G401 (cell line): ENCODE results near the gene MCM9. TPM values are rescaled to one million over a fixed set of nuclear protein-coding genes. Genes with fewer than 3 reads are reported as not detected.
"Not testable (repeated sequence)": the region's sequence is repeated elsewhere in the genome, so short reads cannot be mapped to it uniquely, and the experiment has no call there.

Source experiments
- DNase-seq: peaks from one replicate; pipeline ENCODE4 v3.0.0-alpha.2; 2015; ENCODE audit warnings: low spot score
- in situ Hi-C: cut with HindIII; loops from 2 replicates; pipeline ENCODE4 v1.10.0; 2016; ENCODE audit warnings: low sequenced_read_pairs, mixed read lengths
- total RNA-seq: library from RNA; depleted of rRNA; stranded (reverse); fragments of >200 nt; shearing (Covaris generic); gene quantifications from 2 replicates; pipeline ENCODE4 v1.2.3, GENCODE V29; 2014

Gene MCM9
- total RNA-seq, 1 experiment from 2014 or later: 12.5 TPM

DNA sequence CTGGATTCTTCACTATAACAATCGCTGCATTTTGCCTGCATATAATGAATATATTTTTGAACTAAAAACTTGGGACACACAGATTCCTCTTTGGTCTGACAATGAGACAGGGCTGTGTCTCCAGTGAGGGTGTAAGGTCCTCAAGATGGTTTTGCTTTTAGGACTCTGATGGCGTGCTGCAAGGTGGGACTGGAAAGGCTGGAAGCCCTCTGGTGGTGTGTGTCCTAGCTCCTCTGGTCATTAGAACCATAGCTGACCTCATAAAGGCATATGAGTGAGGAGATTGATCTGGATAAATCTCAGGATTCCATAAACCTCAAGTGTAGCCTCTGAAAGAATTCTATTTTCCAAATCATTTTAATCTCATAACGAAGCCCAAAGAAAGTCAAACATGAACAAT lies 149.4 kb downstream of the MCM9 start:
- DNase-seq: no peak
- in situ Hi-C loops: no loop called here

DNA sequence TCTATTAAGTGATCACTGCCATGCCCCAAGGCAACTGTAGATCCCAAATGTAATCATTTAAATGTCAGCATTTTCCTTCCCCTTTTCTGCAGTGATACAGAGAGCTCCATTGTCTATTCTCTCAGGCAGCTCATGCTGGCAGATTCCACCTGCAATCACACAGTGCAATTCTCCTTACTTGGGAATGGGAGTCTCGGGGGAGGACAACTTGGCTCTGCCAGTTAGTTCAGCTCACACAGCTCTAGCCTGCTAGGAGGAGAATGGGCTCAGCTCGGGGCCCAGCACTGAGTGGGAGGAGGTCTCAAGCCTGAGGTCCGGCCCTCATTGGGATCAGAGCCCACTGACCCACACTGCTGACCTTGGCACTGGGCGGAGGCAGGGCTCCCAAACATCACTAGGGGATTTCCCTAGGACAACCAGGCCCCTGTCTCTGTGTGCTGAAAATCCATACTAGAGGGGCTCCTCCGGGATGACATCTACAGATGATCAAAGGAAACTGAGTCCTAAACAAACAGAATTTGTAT lies 150.3 kb downstream of the MCM9 start:
- peak; percentile 46 for DNase-seq

DNA sequence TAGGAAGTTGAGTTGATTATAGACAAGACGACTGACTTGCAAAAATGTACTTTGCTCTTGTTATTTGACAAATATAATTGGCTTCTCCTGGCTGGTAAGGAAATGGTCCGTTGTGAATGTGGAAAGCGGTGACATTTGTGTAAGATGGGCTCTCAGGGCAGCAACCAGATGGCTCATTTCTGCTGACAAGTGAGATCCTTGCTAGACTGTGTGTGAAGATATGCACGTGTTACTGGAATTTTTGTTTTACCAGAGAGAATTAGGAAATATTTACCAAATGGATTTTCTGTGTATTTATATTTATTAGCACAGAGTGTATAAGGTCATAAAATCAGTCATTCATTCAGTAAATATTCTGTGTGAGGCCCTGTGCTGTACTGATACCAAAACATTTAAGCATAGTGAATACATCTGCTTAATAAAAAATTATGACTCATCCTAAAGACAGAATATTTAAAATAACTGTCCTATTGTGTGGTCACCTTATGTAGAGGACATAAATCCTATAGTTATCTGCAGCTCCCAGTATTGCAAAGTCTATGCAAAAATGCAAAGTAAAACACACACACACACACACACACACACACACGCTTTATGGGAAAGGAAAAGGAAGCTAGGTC lies 150.9 kb downstream of the MCM9 start:
- DNase-seq: peak; percentile 79
- in situ Hi-C loops: no loop called here

More for the DNA sequence above, 150.3 kb downstream of the MCM9 start:
- in situ Hi-C loops: no loop called here

DNA sequence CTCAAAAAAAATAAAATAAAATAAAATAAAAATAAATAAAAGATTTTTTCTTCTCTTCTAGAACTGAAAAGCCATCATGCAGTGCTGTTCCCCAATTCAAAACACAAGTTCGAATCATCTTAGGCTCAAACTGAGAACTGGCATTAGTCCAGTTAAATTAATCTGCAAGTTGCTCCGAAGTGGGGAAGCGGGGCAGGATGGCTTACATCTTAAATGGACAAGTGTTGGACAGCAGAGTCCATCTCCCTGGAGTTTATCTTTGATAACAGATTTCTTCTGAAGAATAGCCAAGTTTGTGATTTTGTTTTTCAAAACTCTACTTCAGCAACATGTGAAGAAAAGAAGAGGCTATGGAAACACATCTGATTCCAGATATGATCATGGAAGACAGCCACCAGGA lies 152.3 kb downstream of the MCM9 start:
- in situ Hi-C loops: no loop called here
- peak; percentile 10 for DNase-seq

DNA sequence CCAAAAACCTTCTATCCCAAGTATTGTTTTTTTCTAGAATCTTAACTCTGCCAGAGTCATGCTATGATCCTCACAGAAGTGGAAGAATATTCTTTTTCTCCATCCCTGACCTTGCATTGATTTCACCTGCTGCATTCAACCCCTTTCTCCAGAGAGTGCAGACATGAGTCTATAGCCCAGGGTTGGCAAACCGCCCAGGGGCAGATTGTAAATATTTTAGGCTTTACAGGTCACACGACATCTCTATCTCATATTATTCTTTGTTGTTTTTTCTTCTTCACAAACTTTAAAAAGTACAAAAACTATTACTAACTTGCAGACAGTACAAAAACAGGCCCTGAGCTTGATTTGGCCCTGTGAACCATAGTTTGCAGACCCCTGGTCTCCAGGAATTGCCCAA lies 153.1 kb downstream of the MCM9 start:
- in situ Hi-C loops: no loop called here
- no peak for DNase-seq

DNA sequence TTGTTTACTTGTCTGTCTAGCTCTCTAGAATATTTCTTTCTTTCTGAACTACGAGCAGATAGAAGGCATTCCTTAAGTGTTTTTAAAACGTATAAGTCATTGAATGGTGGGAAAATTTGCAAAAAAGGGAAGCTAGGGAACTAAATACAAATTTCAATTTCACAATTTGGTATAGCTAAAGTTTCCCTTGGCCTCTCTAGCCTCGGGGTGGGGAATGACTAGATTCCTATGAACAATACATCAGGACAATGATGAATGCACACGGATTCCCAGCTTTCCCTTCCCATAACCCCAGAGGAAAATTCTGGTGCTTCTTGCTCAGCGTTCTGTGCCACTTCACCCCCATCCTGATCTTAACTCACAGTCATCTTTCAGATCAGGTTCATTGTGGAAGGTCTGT lies 154.3 kb downstream of the MCM9 start:
- no peak for DNase-seq
- in situ Hi-C loops: no loop called here

DNA sequence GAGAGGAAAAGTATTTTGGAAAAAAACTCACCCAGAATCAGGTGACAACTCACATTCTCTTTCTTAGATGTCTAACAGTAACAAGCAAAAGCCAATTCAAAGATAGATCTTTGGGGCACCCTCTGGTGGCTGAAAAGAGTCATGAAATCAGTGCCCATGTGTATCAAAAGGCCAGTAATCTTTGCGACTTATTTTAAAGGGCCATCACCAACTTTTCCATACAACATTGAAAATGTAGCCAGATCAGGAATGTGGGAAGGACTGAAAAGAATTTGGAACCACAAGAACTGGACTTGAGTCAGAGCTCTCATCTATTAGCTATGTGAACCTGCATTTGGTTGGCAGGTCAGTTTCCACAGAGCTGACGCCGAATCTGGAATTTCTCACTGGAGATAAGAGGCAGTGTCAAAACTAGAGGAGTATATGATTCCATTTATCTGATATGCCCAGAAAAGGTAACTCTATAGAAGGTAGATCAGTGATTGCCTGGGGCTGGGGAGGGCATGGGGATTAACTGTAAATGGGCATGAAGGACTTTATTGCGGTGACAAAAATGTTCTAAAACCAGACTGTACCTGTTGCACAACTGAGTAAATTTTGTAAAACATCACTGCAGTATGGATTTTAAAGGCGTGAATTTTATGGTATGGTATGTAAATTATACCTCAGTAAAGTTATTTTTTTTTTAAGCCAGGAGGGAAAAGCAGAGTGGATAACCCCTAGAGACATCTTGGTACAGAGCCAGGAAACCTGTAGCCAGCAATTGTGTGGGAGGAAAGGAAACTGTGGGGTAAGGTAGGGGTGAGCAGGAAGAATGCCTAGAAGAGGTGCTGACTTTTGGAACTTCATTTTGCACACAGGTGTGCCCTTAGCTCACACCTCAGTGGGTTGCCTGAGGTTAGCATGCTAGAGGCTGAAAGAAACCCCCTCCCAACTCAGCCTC lies 158.1 kb downstream of the MCM9 start:
- DNase-seq: peak; percentile 92
- in situ Hi-C loops: no loop called here

DNA sequence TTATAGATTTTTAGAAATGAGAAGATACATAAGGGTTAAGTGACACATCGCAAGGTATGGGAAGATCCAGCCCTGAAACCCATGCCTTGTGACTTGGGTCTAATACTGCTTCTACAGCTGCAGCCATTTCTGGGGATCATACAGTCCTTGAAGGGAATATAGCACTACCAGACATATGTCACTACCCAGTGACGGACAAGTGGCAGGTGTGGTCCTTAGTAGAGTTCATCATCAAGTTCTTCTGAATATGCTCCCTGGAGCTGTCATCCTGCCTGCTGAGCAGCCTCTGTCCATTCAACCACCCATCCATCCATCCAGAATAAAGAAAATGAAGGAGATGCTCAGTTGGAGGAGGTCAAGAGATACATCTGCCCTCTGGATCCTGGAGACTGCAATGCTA lies 159.6 kb downstream of the MCM9 start:
- in situ Hi-C loops: no loop called here

DNA sequence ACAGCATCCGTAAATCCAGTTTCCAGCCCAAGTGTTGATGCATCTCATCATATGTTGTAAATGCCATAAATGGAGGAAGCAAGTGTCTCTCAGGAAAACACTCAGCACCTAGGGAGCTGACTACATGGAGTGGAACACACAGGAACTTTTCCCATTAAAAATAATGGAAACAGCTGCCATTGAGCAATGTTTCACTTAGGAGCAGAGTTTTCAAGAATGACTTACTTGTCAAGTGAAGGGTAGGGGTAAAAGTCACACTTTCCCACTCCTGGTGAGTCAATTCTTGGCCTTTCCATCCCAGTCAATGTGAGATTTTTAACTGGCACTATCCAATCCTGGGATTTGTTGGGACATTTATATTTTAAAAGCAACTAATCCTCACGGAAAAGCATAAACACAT lies 160.4 kb downstream of the MCM9 start:
- no peak for DNase-seq
- in situ Hi-C loops: no loop called here

More for the DNA sequence above, 159.6 kb downstream of the MCM9 start:
- DNase-seq: no peak

DNA sequence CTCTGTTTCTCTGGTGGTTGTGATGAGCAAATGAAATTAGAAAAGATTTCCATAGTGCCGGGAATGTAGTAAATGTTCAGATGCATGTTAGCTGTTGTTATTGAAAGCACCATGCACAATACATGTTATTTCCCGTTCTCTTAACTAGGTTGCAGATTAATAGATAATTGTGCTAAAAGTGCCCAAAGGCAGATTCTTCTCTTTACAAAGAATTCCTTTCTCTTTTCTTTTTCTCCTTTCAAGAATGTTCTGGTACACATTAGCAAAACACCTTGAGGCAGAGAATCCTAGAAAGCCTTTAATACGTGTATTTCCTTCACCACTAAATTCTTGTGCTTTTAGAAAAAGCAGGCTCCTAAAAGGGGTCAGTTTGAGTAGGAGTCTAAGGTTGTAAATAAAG lies 162.1 kb downstream of the MCM9 start:
- in situ Hi-C loops: no loop called here
- DNase-seq: no peak

DNA sequence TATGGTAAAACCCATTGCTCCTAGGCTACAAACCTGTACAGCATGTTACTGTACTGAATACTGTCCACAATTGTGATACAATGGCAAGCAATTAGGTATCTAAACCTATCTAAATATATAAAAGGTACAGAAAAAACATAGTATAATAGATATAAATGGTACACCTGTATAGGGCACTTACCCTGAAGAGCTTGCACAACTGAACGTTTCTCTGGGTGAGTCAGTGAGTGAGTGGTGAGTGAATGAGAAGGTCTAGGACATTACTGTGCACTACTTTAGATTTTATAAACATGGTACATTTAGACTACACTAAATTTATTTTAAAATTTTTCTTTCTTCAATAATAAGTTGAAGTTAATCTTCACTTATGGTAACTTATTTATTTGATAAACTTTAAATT lies 163.7 kb downstream of the MCM9 start:
- no peak for DNase-seq
- in situ Hi-C loops: no loop called here

DNA sequence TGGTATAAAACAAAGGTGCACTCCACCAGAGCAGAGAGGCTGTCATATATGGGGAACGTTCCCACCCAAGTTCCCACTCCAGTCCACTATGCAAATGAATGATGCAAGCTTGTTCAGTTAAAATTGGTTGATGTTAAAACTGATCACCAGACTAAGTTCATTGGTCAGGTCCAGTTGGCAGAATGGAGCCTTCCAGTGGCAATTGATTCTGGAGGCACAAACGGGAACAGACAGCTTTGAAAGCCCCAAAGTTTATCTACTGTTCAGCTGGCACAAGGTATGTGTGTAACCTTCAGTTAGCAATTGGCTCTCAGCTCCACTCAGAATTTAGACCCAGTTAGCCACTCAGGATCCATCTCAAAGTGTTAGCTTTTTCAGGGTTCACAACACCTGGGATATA lies 164.1 kb downstream of the MCM9 start:
- no peak for DNase-seq
- in situ Hi-C loops: no loop called here

DNA sequence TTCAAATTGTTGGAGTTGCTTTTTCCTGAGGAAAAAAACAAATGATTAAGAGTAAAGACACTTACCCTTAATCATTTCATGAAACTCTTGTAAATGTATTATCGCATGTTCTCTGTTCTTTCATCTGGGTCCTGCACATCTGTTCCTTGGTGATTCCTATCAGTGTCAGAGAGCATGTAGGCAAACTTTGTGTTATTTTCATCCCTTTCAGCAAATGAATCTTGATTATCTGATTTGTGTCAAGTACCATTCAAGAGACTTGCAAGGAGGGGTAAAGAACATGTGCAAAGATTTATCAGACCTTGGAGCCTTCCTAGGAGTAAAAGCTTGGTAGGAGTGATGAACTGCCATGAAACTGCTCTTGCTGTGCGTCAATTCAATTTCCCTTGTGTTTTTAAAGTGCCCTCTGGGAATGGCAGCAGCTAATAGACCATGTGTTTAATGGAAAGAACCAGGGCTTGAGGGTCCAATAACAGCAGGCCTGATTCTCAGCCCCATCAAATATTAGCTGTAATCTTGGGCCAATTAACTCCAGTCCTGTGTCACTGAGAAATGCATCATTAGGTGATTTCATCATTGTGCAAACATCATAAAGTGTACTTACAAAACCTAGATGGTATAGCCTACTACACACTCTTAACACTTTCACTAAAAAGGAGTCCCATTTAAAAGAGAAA lies 164.7 kb downstream of the MCM9 start:
- in situ Hi-C loops: no loop called here
- DNase-seq: no peak

DNA sequence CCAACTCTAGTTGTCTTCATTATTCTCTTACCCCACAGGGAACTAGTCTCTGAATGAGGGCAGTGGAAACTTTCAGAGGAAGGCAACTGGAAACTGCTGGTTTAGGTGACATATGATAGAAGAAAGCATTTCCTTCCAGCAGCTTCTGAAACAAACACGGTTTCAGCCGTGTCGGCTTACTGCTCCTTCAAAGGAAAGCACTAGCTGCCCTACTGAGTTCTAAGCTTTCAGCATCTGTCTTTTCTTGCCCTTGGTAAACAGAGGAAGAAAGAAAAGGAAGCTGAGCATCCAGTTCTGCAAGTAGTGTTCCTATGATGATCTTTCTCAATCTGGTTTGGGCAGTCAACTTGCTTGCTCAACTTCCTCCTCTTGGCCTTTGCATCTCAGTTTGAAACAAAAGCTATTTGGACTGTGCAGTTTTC lies 166.0 kb downstream of the MCM9 start:
- in situ Hi-C loops: no loop called here
- no peak for DNase-seq

DNA sequence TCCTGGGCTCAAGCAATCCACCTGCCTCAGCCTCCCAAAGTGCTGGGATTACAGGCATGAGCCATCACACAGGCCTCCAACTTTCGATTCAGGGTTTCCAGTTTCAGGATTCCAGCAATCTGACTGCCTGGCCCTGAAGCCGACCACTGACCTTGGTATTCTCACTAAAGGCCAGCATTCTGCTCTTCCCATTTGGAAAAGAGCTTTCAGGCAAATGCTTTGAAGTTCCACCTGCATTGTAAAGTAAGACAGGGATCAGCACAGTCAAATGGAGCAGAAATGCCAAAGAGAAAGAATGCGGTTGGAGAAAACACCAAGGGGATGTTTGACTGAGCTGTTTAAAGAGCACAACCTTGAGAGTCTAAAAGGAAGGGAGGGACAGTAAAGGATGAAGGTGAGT lies 166.5 kb downstream of the MCM9 start:
- DNase-seq: no peak
- in situ Hi-C loops: no loop called here

DNA sequence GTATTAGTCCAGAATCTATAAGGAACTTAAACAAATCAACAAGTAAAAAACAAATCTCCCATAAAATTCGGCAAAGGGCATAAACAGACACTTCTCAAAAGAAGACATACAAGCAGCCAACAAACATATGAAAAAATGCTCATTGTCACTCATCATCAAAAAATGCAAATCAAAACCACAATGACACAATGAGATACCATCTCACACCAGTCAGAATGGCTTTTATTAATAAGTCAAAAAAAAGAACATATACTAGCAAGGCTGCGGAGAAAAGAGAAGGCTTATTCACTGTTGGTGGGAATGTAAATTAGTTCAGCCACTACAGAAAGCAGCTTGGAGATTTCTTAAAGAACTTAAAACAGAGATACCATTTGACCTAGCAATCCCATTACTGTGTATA lies 169.6 kb downstream of the MCM9 start:
- DNase-seq, in situ Hi-C loops: not testable (repeated sequence)

DNA sequence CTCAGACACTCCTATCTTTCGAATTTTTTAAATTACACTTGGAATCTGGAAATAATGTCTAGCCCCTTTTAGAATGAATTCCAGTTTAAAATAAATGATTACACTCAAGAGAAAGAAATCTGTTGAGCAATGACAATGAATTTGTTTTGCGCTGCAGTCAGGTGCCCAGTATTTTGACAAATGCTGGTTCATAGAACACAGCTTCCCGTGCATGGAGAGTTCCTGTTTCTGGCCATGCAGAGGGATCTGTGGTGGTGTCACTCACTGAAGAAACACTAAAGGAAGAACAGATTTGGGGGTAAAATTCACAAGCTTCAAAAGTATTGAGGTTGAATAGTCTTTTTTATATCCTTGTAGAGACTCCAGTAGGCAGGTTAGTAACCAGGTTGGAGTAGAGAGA lies 170.2 kb downstream of the MCM9 start:
- in situ Hi-C loops: no loop called here
- DNase-seq: no peak
